ENCODE measurements around the gene CD80.
"Not testable (repeated sequence)": the region's sequence is repeated elsewhere in the genome, so short reads cannot be mapped to it uniquely, and the experiment has no call there.

Gene CD80, protein sequence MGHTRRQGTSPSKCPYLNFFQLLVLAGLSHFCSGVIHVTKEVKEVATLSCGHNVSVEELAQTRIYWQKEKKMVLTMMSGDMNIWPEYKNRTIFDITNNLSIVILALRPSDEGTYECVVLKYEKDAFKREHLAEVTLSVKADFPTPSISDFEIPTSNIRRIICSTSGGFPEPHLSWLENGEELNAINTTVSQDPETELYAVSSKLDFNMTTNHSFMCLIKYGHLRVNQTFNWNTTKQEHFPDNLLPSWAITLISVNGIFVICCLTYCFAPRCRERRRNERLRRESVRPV

DNA sequence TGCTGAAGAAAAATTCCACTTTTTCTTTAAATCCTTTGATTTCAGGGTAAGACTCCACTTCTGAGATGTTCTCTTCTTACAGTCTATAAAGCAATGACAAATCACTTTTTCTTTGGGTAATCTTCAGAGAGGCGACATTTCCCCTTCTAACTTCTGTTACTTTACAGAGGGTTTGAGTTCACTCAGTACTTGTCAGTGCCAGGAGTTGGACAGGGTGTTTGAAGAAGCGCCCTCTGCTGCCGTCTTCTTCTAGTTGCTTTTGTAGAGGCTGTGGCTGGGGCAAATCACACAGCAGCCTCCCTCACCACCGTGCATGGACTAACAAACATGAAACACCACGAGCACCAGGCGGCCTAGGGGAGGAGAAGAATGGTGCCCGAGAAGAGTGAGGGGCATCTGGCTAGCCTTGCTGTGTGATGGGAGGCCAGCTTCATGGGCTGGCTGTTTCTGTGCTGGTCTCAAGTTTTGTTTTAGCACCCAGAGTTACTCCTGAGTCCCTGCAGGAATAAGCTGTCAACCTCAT, at the start of gene CD80:
TSS of gene CD80 (minus strand) at position 174 of the 523 bp plus-strand sequence. CDS start 1,886 bp downstream, outside the sequence.
- DNase-seq (ENCODE audit: low read depth, low spot score): peak; percentile 21

DNA sequence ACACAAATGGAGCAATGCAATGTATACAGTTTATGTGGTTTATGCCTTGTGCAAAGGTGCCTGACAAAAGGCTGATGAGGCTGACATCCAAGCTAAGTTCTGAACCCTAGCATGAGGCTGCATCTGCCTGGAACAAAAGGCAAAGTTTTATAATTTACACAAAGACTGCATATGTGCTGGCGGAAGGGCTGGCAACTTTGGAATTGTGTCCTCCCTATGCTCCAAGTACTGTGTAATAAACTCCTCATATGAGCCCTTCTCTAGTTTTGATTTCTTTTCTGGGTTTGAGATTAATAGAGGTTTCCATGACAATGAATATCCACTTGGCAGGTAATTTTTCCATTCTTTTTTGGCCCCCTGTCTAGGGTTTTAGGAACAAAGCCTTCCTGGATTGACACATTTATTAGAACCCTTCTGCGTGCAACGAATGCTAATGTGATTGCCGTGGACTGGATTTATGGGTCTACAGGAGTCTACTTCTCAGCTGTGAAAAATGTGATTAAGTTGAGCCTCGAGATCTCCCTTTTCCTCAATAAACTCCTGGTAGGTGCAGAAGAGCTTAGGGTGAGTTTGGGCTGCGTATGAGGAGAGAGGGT, 49.1 kb upstream of the CD80 start:
- peak; percentile 50 for DNase-seq (ENCODE audit: low read depth, low spot score)

GRCh38 chr3:119604878-119605277, 45.5 kb upstream of the CD80 start:
- DNase-seq (ENCODE audit: low read depth, low spot score): peak; percentile 80

GRCh38 chr3:119602676-119603075, 43.3 kb upstream of the CD80 start:
- DNase-seq (ENCODE audit: low read depth, low spot score): no peak

DNA sequence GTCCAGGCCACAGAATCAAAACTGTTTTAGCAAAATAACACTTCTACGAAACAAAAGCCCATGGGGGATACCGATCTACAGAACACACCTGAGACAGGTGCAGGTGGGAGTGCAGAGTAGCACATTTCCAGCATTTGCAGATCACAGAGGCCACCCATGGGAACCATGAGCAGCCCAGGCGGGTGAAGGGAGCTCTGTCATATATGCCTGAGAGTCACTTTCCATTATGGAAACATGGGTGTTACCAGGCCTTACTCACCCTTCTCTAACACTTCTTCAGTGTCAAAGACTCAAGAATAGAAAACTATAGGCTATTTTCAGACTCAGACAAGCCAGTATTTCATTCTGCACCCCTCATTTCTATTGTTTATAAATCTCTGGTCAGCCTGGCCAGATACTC, 41.7 kb upstream of the CD80 start:
- no peak for DNase-seq (ENCODE audit: low read depth, low spot score)

GRCh38 chr3:119600732-119601131, 41.3 kb upstream of the CD80 start:
- DNase-seq (ENCODE audit: low read depth, low spot score): no peak

GRCh38 chr3:119599558-119600174, 40.3 kb upstream of the CD80 start:
- DNase-seq (ENCODE audit: low read depth, low spot score): no peak

DNA sequence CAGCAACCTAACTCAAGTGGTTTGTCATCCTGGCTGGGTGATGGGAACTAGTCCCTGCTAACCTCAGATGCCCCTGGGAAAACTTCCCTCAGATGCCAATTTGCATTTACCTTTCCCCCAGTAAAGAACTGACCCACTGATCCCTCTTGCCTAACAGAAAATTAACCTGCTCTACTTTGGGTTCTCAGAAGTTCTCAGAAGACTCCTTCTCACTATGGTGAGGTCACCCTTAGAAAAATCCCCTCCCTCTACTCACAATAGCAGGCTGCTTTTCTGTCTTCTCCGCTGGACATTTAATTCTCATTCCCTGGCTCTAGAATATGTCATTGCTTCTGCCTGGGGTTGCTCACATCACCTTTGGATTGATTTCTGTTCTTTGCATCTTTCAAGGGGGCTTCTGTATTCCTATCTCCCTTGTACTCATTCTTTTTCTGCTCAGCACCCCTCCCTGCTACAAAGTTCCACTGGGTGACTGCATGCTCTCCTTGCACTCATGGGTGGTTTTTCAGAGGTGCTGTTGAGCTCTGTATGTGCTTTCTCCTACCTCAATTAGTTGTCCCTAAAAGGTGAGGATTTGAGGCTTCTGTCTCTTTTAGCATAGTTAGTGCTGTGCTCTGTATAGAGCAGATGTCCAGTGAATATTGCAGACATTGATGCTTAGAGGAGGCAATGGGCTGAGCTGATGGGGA, 39.1 kb upstream of the CD80 start:
- no peak for DNase-seq (ENCODE audit: low read depth, low spot score)

GRCh38 chr3:119597548-119598288, 38.3 kb upstream of the CD80 start, which contains the start of gene PLA1A:
PLA1A (plus strand) TSS chr3:119597885; CDS start chr3:119597914, 29 bp downstream.
- no peak for DNase-seq (ENCODE audit: low read depth, low spot score)

- DNase-seq (ENCODE audit: low read depth, low spot score): no peak
Observed at GRCh38 chr3:119596398-119596797, 37.0 kb upstream of the CD80 start.

GRCh38 chr3:119595639-119596334, 36.4 kb upstream of the CD80 start:
- DNase-seq (ENCODE audit: low read depth, low spot score): peak; percentile 35

DNA sequence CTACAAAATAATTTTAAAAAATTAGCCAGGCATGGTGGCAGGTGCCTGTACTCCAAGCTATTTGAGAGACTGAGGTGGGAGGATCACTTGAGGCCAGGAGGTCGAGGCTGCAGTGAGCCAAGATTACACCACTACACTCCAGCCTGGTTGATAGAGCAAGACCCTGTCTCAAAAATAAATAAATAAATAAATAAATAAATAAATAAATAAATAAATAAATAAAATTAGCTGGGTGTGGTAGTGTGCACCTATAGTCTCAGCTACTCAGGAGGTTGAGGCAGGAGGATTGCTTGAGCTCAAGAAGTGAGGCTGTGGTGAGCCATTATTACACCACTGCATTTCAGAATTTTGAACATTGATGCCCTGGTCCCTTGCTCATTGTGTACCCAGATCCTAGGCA, 35.5 kb upstream of the CD80 start:
- not testable (repeated sequence) for DNase-seq (ENCODE audit: low read depth, low spot score)

DNA sequence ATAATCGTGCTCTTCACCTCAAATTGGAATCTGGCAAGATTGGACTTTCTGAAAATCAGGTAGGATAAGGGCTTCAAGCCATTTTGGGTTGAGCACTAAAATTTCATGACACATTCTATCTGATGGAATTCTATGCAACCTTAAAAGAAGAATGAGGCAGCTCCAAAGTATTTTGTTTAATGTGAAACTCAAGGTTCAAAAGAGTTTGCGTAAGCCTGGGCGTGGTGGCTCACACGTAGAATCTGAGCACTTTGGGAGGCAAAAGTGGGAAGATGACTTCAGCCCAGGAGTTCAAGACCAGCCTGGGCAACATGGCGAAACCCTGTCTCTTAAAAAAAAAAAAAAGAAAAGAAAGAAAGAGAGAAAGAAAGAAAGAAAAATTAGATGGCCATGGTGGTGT, 34.7 kb upstream of the CD80 start:
- no peak for DNase-seq (ENCODE audit: low read depth, low spot score)

DNA sequence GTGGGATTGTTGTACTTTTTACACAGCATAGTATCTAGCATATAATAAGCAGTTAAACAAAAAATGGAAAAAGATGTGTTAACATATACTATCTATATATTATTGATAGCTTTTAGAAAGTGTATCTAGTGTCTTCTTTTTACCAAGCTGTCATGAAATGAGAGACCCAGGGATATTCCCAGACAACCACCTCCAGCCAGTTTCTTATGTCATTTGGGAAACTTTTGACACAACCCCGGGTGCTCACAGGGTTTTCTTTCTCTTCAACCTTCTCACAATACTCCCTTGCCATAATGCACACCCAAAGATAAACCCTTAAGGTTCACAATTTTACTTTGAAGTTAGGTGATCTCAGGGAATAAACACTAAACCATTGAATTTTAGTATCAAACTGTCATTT, 33.4 kb upstream of the CD80 start:
- DNase-seq (ENCODE audit: low read depth, low spot score): no peak

GRCh38 chr3:119590706-119591105, 31.3 kb upstream of the CD80 start:
- DNase-seq (ENCODE audit: low read depth, low spot score): no peak

DNA sequence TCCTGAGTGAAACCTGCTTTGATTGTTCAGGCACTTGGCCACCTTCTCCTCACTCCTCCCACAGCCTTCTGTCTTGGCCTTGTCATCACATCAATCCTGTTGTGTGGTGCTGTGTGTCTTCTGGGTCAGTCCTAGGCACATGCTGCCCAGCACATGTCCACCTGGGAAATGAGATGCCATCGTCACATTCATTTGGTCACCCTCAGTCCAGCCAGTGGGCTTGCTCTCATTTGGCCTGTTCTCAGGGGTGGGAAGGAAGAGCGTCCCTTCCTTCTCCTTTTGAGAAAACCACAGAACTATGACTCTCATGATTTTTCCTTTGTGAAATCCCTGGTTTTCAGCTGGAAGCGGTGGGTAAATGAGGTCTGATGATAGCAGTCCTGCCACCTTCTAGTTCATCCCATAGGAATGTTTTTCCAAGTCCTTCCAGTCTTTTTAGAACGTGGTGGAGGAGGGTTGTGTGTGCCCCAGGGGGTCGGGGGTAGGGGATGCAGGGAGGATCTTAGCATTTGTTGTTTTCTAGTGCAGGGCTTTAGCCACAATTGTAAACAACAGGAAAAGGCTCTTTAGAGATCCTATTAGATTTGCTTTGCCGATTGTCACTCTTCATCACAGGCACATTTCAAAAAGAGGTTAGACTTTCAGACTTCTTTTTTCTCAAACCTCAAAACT, 29.8 kb upstream of the CD80 start:
- peak; percentile 20 for DNase-seq (ENCODE audit: low read depth, low spot score)

DNA sequence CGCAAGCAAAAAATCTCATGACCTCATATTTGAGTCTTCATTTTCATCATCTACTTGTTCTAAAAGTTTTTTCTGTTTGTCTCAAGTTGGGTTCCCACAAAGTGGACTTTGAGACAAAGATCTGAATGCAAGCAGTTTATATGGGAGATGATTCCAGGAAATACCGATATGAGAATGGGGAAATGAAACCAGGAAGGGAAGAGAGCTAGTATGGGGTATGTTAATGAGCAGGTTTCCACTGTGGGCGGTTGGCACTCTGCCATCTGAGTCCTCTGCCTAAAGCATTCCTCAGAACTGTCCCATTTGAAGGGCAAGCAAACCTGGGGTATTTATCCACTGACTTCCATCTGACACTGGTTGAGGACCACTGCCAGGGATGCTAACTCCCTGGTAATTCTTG, 28.7 kb upstream of the CD80 start:
- DNase-seq (ENCODE audit: low read depth, low spot score): no peak

- DNase-seq (ENCODE audit: low read depth, low spot score): peak; percentile 76
Observed at GRCh38 chr3:119586733-119587172, 27.3 kb upstream of the CD80 start.

DNA sequence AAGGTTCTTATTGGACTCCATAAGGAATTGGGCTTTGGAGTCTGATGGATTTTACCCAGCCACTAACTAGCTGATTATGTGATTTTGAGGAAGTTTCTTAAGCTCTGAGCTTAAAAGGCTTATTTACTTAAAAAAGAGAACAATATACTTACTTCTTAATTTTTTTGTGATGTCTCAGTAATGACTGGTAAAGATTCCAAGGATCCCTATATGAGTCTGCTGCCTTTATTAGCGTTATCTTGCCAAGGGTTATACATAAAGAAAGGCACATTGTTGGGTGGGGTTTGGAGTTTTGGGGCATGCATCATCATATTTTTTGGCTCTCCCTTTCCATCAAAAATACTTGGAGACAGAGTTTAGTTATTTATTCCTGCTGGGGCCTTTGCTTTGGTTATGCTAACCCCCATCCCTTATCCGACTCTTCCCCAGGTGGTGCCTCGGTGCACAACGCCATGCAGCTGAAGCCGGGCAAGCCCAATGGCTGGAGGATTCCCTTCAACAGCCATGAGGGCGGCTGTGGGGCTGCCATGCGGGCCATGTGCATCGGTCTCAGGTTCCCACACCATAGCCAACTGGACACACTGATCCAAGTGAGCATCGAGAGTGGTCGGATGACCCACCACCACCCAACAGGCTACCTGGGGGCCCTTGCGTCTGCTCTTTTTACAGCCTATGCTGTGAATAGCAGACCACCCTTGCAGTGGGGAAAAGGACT, 26.6 kb upstream of the CD80 start:
- DNase-seq (ENCODE audit: low read depth, low spot score): no peak

Measured in astrocyte of the hippocampus (primary cell).